ENCODE results near the gene UQCRC1.

The UQCRC1 gene

GRCh38 chr3:48633256-48633655 lies 23.8 kb upstream of the UQCRC1 start:
- no peak for DNase-seq

- no peak for DNase-seq
Measured at GRCh38 chr3:48631516-48632448, 22.3 kb upstream of the UQCRC1 start.

GRCh38 chr3:48630833-48631232 lies 21.4 kb upstream of the UQCRC1 start:
- DNase-seq, result no peak

- DNase-seq, result no peak
Measured at GRCh38 chr3:48630407-48630806, 21.0 kb upstream of the UQCRC1 start.

- DNase-seq, result no peak
Measured at GRCh38 chr3:48629894-48630293, 20.4 kb upstream of the UQCRC1 start.

- no peak for DNase-seq
Measured at GRCh38 chr3:48628277-48629017, 19.0 kb upstream of the UQCRC1 start.

- DNase-seq, result no peak
Measured at GRCh38 chr3:48625600-48625999, 16.2 kb upstream of the UQCRC1 start.

GRCh38 chr3:48624767-48625166 lies 15.3 kb upstream of the UQCRC1 start:
- no peak for DNase-seq

GRCh38 chr3:48623851-48624547 lies 14.6 kb upstream of the UQCRC1 start:
- DNase-seq, result no peak

GRCh38 chr3:48621461-48621869 lies 12.0 kb upstream of the UQCRC1 start, which contains the start of gene TMEM89:
Gene TMEM89, minus strand, starts transcription at chr3:48621769. Its CDS starts 13 bp downstream, at chr3:48621756.
- no peak for DNase-seq

GRCh38 chr3:48619541-48620524 lies 10.4 kb upstream of the UQCRC1 start:
- DNase-seq, result no peak

- DNase-seq, result no peak
Measured at GRCh38 chr3:48617559-48617958, 8.1 kb upstream of the UQCRC1 start.

- DNase-seq, result no peak
Measured at GRCh38 chr3:48614044-48614443, 4.6 kb upstream of the UQCRC1 start.

- DNase-seq, result no peak
Measured at GRCh38 chr3:48612309-48612708, 2.9 kb upstream of the UQCRC1 start.

- DNase-seq, result no peak
Measured at GRCh38 chr3:48607519-48607918, 1.9 kb downstream of the UQCRC1 start.

- no peak for DNase-seq
Measured at GRCh38 chr3:48601622-48601994, 7.8 kb downstream of the UQCRC1 start.

GRCh38 chr3:48600711-48601621 lies 8.5 kb downstream of the UQCRC1 start:
- no peak for DNase-seq

- DNase-seq, result no peak
Measured at GRCh38 chr3:48599509-48600285, 9.7 kb downstream of the UQCRC1 start.

- no peak for DNase-seq
Measured at GRCh38 chr3:48599077-48599501, 10.4 kb downstream of the UQCRC1 start.
